PFSK-1 (cell line): ENCODE measurements around the gene MPZL1.

Experiments
- FOXP2 ChIP-seq: optimal IDR thresholded peaks from 2 replicates; pipeline ENCODE3; 2011; ENCODE audit warnings: borderline replicate concordance, control low read depth, inconsistent platforms; ENCODE audit not compliant: insufficient read depth; ENCODE audit errors: extremely low read length, extremely low read depth
- POLR2AphosphoS5 ChIP-seq: IDR thresholded peaks from 2 replicates; pipeline ENCODE4 v1.6.1; 2012; ENCODE audit warnings: low read depth, mild to moderate bottlenecking, control low read depth, low read length, moderate library complexity
- REST ChIP-seq, 2 experiments: IDR thresholded peaks; 2 replicates each; pipeline versions ENCODE4 v1.6.1 to v1.8.0; 2011 to 2012; ENCODE audit warnings: low read depth in 2 of 2, low read length in 2 of 2, control low read depth in 1 of 2, inconsistent platforms in 1 of 2, mild to moderate bottlenecking in 1 of 2, moderate library complexity in 1 of 2; ENCODE audit not compliant: insufficient read depth in 1 of 2
- SIN3A ChIP-seq: IDR thresholded peaks from 2 replicates; pipeline ENCODE4 v1.6.1; 2012; ENCODE audit warnings: mild to moderate bottlenecking, low read length, moderate library complexity, borderline replicate concordance; ENCODE audit not compliant: insufficient read depth
- TAF1 ChIP-seq: IDR thresholded peaks from 2 replicates; pipeline ENCODE4 v1.6.1; 2012; ENCODE audit warnings: low read length, control low read depth, borderline replicate concordance; ENCODE audit not compliant: insufficient read depth

Gene MPZL1

GRCh38 chr1:167824163-167824794 lies 102.5 kb downstream of the MPZL1 start:
- TF ChIP-seq FOXP2 (no peak), SIN3A (no peak), REST (IDR thresholded peaks at IDR 0.05; ENCODE audit: insufficient read depth in 1 of 2, low read depth in 2 of 2, low read length in 2 of 2) (no peak), POLR2AphosphoS5 (no peak), TAF1 (no peak)

GRCh38 chr1:167825419-167826079 lies 103.8 kb downstream of the MPZL1 start:
- TF ChIP-seq SIN3A (no peak), TAF1 (no peak), FOXP2 (no peak), REST (IDR thresholded peaks at IDR 0.05; ENCODE audit: insufficient read depth in 1 of 2, low read depth in 2 of 2, low read length in 2 of 2) (no peak), POLR2AphosphoS5 (no peak)

- no peak for TF ChIP-seq POLR2AphosphoS5
- TF ChIP-seq REST (IDR thresholded peaks at IDR 0.05; ENCODE audit: insufficient read depth in 1 of 2, low read depth in 2 of 2, low read length in 2 of 2): no peak
- no peak for TF ChIP-seq TAF1
- TF ChIP-seq SIN3A: no peak
- TF ChIP-seq FOXP2: no peak
Measured at GRCh38 chr1:167826127-167826526, 104.3 kb downstream of the MPZL1 start.

GRCh38 chr1:167829868-167830267 lies 108.1 kb downstream of the MPZL1 start:
- TF ChIP-seq FOXP2 (no peak), REST (IDR thresholded peaks at IDR 0.05; ENCODE audit: insufficient read depth in 1 of 2, low read depth in 2 of 2, low read length in 2 of 2) (no peak), TAF1 (no peak), SIN3A (no peak), POLR2AphosphoS5 (no peak)
